A549 (cell line): Measurements from ENCODE around the gene NAV2. TPM values are rescaled to one million over a fixed set of nuclear protein-coding genes. Genes with fewer than 3 reads are reported as not detected.

Source experiments
- ATAC-seq, 2 experiments: fragments of 200-7000 bp in 1 of 2; fragments of >200 bp in 1 of 2; cut with Nextera tagmentation in 1 of 2; cut with Tn5 transposase in 1 of 2; 3 replicates each; pipeline versions ENCODE4 v1.8.0 to v1.9.1; 2018 to 2020; ENCODE audit warnings: mild to moderate bottlenecking in 1 of 2, moderate library complexity in 1 of 2
- CTCF ChIA-PET: fragments of 300-600 bp; sonication (Branson Sonifier 250); formaldehyde crosslinking; extraction: SDS; loops from one replicate; lab custom pipeline; 2021; ENCODE audit warnings: antibody characterized with exemption, inconsistent platforms; lab: Yijun Ruan, JAX
- POLR2A ChIA-PET: fragments of 350-600 bp; formaldehyde crosslinking; extraction: SDS; loops from one replicate; lab custom pipeline; 2021; ENCODE audit warnings: antibody characterized with exemption, inconsistent platforms; lab: Yijun Ruan, JAX
- DNase-seq, 2 experiments: peaks; one replicate each; pipeline versions ENCODE4 v3.0.0 to v3.0.0-alpha.2; 2011 to 2016; ENCODE audit warnings: low read depth in 1 of 2, low spot score in 1 of 2
- FAIRE-seq: peaks from 2 replicates; lab custom pipeline; 2011; peaks lifted over from hg19 to GRCh38; lab: Jason Lieb, UNC
- H3K27ac ChIP-seq, 2 experiments: fragments of >200 bp; sonication (Bioruptor Twin); formaldehyde crosslinking; 3 replicates each; pipeline ENCODE4 v1.5.1; 2016 to 2017
- H3K4me1 ChIP-seq: fragments of >200 bp; sonication (Bioruptor Twin); formaldehyde crosslinking; 3 replicates; pipeline ENCODE4 v1.6.1; 2016
- H3K4me2 ChIP-seq: fragments of >200 bp; sonication (Bioruptor Twin); formaldehyde crosslinking; 3 replicates; pipeline ENCODE4 v1.6.1; 2016
- H3K4me3 ChIP-seq: fragments of >200 bp; sonication (Bioruptor Twin); formaldehyde crosslinking; 3 replicates; pipeline ENCODE4 v1.5.1; 2016
- H3K9me3 ChIP-seq: fragments of >200 bp; sonication (Bioruptor Twin); formaldehyde crosslinking; 3 replicates; pipeline ENCODE4 v1.6.1; 2016
- BHLHE40 ChIP-seq: IDR thresholded peaks from 2 replicates; pipeline ENCODE4 v1.6.1; 2012; ENCODE audit warnings: low read depth, low read length, inconsistent platforms
- CBX2 ChIP-seq: fragments of 200-600 bp; sonication (generic); IDR thresholded peaks from 2 replicates; pipeline ENCODE4 v1.6.1; 2016; ENCODE audit warnings: low read depth, mild to moderate bottlenecking, borderline replicate concordance
- CEBPB ChIP-seq, 2 experiments: fragments of >200 bp in 1 of 2; sonication (Bioruptor Twin) in 1 of 2; formaldehyde crosslinking in 1 of 2; IDR thresholded peaks; 2 replicates each; pipeline ENCODE4 v1.6.1; 2012 to 2016
- CHD2 ChIP-seq: fragments of 150-350 bp; IDR thresholded peaks from 2 replicates; pipeline ENCODE4 v1.6.1; 2014; ENCODE audit warnings: low read length; ENCODE audit not compliant: partially characterized antibody
- CHD4 ChIP-seq: fragments of 200-600 bp; sonication (generic); IDR thresholded peaks from 2 replicates; pipeline ENCODE4 v1.6.1; 2016; ENCODE audit warnings: antibody characterized with exemption, mild to moderate bottlenecking, borderline replicate concordance
- EHF ChIP-seq: fragments of 250-450 bp; sonication (Bioruptor Pico); IDR thresholded peaks from 2 replicates; pipeline ENCODE4 v1.5.0; 2020; ENCODE audit warnings: mild to moderate bottlenecking
- ESRRA ChIP-seq: fragments of 150-350 bp; IDR thresholded peaks from 2 replicates; pipeline ENCODE4 v1.6.1; 2014; ENCODE audit warnings: mild to moderate bottlenecking, low read length, borderline replicate concordance
- HDAC2 ChIP-seq: fragments of 200-600 bp; sonication (generic); IDR thresholded peaks from 2 replicates; pipeline ENCODE4 v1.6.1; 2016
- JUN ChIP-seq, 2 experiments: fragments of >200 bp; sonication (Bioruptor Twin); formaldehyde crosslinking; IDR thresholded peaks; 2 replicates in 1 of 2; 3 replicates in 1 of 2; pipeline ENCODE4 v1.6.1; 2016 to 2017
- MYC ChIP-seq: IDR thresholded peaks from 2 replicates; pipeline ENCODE4 v1.6.1; 2012; ENCODE audit warnings: mild to moderate bottlenecking, inconsistent platforms, low read length, improper control_type of control experiment, borderline replicate concordance
- NFE2L2 ChIP-seq: fragments of 150-350 bp; conservative IDR thresholded peaks from 2 replicates; pipeline ENCODE4 v1.6.1; 2014; ENCODE audit warnings: low read length
- PHF8 ChIP-seq: fragments of 200-600 bp; sonication (generic); IDR thresholded peaks from 2 replicates; pipeline ENCODE4 v1.6.1; 2016; ENCODE audit warnings: low read depth, mild to moderate bottlenecking, antibody characterized with exemption, moderate library complexity, borderline replicate concordance
- POLR2A ChIP-seq: IDR thresholded peaks from 2 replicates; pipeline ENCODE4 v1.6.1; 2012; ENCODE audit warnings: mild to moderate bottlenecking, low read length
- SREBF2 ChIP-seq: fragments of 450-650 bp; IDR thresholded peaks from 2 replicates; pipeline ENCODE4 v1.6.1; 2014; ENCODE audit warnings: mild to moderate bottlenecking, moderate library complexity
- TP53 ChIP-seq: fragments of 250-450 bp; sonication (Bioruptor Pico); IDR thresholded peaks from 2 replicates; pipeline ENCODE4 v1.5.0; 2021; ENCODE audit warnings: mild to moderate bottlenecking, moderate library complexity
- ZC3H11A ChIP-seq: fragments of 450-650 bp; IDR thresholded peaks from 2 replicates; pipeline ENCODE4 v1.6.1; 2014; ENCODE audit warnings: antibody characterized with exemption, mild to moderate bottlenecking
- ZNF302 ChIP-seq: fragments of 250-450 bp; sonication (Bioruptor Pico); IDR thresholded peaks from 2 replicates; pipeline ENCODE4 v1.9.0; 2021; ENCODE audit warnings: inconsistent platforms, mild to moderate bottlenecking, moderate library complexity
- WGBS: methylation state at CpG from one replicate; pipeline ENCODE4 v1.1.6; 2017; ENCODE audit errors: missing lambda C conversion rate; 5-methylcytosine and 5-hydroxymethylcytosine counted together
- polyA plus RNA-seq, 4 experiments: library from polyadenylated mRNA; depleted of rRNA in 3 of 4; stranded (reverse); fragments of >200 nt; fragmentation: RNase III in 1 of 4; extraction: RNeasy Plus Mini Kit Qiagen cat#74134 plus additional on column Dnase treatment in 1 of 4; gene quantifications; 2 replicates in 3 of 4; 3 replicates in 1 of 4; pipeline ENCODE4 v1.2.3, GENCODE V29; 2011 to 2017
- TF ChIP-seq, protein P1 (sequence below): fragments of 200-600 bp; sonication (generic); IDR thresholded peaks from 2 replicates; pipeline ENCODE4 v1.6.1; 2016; ENCODE audit warnings: antibody characterized with exemption, mild to moderate bottlenecking, moderate library complexity
- TF ChIP-seq, protein P2 (sequence below): IDR thresholded peaks from 2 replicates; pipeline ENCODE4 v1.6.1; 2012
- TF ChIP-seq, protein P3 (sequence below): fragments of >200 bp; sonication (Bioruptor Twin); formaldehyde crosslinking; IDR thresholded peaks from 2 replicates; pipeline ENCODE4 v1.6.1; 2016
- TF ChIP-seq, protein P4 (sequence below): fragments of 250-450 bp; sonication (Bioruptor Pico); IDR thresholded peaks from 2 replicates; pipeline ENCODE4 v1.5.0; 2020; ENCODE audit warnings: low read depth, mild to moderate bottlenecking, moderate library complexity

The NAV2 gene
- polyA plus RNA-seq, 2 of the 4 experiments (the other 2 are of a cell fraction): 4.9 to 19.8 TPM

DNA sequence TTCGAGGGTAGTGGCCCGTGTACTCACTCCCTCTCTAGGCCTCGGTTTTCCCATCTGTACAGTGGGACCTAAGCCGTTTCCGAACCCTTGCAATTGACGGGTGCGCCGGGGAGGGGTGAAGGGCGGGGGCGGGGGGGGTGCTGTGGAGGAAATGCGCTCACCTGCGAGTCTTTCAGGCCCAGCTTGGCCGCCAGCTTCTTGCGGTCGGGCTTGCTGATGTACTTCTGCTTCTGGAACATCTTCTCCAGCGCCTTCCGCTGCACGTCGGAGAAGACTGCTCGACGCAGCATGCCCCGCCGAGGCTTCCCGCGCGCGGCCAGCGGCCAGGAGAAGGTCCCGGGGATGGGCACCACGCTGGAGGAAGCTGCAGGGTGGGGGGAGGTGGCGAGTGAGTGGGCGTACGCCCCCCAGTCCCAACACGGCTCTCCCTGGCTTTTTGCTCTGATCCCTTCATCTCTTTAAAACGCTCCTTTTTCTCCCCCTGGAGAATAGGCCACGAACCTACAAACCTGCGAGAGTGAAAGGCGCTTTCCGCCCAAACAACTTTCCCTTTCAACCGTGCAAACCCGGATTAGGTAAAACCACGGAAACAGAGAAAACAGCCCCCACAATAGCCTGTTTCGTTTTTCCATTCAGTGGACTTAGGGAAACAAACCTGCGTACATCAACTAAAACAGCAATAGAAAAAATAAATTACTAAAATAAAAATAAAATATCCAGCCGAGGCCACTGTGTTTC is 444.4 kb downstream of the NAV2 start:
- POLR2A ChIA-PET: no interaction called here
- FAIRE-seq (no peak), DNase-seq (no peak), ATAC-seq (no peak)
- WGBS: 26% methylated on average over 35 of the region's 45 CpGs
- CTCF ChIA-PET: interaction anchor here (1.4 kb wide), 1 partner anchor 24 kb away, joined by 3 read pairs; no protein-coding TSS in a partner anchor
- TF ChIP-seq CEBPB (IDR thresholded peaks at IDR 0.05) (no peak), PHF8 (no peak), MYC (no peak), ZNF302 (CRISPR knock-in tag) (no peak), TP53 (no peak), HDAC2 (no peak), CHD4 (no peak), NFE2L2 (no peak), POLR2A (no peak), ZC3H11A (no peak)
- TF ChIP-seq, protein P1, sequence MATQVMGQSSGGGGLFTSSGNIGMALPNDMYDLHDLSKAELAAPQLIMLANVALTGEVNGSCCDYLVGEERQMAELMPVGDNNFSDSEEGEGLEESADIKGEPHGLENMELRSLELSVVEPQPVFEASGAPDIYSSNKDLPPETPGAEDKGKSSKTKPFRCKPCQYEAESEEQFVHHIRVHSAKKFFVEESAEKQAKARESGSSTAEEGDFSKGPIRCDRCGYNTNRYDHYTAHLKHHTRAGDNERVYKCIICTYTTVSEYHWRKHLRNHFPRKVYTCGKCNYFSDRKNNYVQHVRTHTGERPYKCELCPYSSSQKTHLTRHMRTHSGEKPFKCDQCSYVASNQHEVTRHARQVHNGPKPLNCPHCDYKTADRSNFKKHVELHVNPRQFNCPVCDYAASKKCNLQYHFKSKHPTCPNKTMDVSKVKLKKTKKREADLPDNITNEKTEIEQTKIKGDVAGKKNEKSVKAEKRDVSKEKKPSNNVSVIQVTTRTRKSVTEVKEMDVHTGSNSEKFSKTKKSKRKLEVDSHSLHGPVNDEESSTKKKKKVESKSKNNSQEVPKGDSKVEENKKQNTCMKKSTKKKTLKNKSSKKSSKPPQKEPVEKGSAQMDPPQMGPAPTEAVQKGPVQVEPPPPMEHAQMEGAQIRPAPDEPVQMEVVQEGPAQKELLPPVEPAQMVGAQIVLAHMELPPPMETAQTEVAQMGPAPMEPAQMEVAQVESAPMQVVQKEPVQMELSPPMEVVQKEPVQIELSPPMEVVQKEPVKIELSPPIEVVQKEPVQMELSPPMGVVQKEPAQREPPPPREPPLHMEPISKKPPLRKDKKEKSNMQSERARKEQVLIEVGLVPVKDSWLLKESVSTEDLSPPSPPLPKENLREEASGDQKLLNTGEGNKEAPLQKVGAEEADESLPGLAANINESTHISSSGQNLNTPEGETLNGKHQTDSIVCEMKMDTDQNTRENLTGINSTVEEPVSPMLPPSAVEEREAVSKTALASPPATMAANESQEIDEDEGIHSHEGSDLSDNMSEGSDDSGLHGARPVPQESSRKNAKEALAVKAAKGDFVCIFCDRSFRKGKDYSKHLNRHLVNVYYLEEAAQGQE: no peak
- TF ChIP-seq, protein P2, sequence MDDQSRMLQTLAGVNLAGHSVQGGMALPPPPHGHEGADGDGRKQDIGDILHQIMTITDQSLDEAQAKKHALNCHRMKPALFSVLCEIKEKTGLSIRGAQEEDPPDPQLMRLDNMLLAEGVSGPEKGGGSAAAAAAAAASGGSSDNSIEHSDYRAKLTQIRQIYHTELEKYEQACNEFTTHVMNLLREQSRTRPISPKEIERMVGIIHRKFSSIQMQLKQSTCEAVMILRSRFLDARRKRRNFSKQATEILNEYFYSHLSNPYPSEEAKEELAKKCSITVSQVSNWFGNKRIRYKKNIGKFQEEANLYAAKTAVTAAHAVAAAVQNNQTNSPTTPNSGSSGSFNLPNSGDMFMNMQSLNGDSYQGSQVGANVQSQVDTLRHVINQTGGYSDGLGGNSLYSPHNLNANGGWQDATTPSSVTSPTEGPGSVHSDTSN: no peak
- peaks cover 5% of the 10 kb centered on the region; the same call in 2 of the 3 replicates for H3K4me1 ChIP-seq
- peak overlapping the region; percentile 36; the same call in 2 of the 3 replicates for H3K4me3 ChIP-seq
- no peak overlapping the region for H3K27ac ChIP-seq
- H3K9me3 ChIP-seq: no peaks in the 10 kb centered on the region
- H3K4me2 ChIP-seq: peak overlapping the region; percentile 56

DNA sequence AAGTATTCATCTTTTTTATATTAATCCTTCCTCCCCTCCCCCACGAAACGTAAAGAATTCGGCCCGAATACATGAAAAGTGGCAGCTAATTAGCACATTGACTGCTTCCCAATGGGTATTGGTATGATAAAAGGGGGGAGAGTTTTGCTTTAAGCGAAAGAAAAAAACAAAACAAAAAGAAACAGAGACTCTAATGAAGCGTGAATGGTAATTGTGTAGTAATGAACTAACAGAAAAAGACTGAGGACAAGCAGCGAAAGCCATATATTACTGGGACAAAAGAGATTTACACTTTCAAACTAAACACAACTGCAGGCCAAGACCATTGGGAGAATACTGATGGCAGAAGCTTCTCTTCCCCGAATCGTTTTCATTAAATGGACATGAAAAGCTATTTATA is 445.1 kb downstream of the NAV2 start:
- POLR2A ChIA-PET: no interaction called here
- no peak for ATAC-seq
- CTCF ChIA-PET: interaction anchor here (0.9 to 1.4 kb wide), 2 partner anchors 25 to 26 kb away, joined by 3 read pairs; no protein-coding TSS in a partner anchor
- WGBS: 42% methylated on average over 9 of the region's 9 CpGs
- no peak overlapping the region for H3K27ac ChIP-seq
- no peak for TF ChIP-seq JUN (IDR thresholded peaks at IDR 0.05)
- no peak for TF ChIP-seq BHLHE40
- TF ChIP-seq, protein P3, sequence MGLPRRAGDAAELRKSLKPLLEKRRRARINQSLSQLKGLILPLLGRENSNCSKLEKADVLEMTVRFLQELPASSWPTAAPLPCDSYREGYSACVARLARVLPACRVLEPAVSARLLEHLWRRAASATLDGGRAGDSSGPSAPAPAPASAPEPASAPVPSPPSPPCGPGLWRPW: no peak
- TF ChIP-seq HDAC2: no peak
- TF ChIP-seq, protein P4, sequence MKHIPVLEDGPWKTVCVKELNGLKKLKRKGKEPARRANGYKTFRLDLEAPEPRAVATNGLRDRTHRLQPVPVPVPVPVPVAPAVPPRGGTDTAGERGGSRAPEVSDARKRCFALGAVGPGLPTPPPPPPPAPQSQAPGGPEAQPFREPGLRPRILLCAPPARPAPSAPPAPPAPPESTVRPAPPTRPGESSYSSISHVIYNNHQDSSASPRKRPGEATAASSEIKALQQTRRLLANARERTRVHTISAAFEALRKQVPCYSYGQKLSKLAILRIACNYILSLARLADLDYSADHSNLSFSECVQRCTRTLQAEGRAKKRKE: no peak
- TF ChIP-seq SREBF2: no peak
- no peak for TF ChIP-seq MYC
- TF ChIP-seq CHD2: no peak
- TF ChIP-seq ESRRA: no peak
- no peak for TF ChIP-seq CHD4
- TF ChIP-seq ZC3H11A: no peak
- TF ChIP-seq EHF (CRISPR knock-in tag): no peak
- TF ChIP-seq CBX2: no peak
- no peak for FAIRE-seq
- no peak overlapping the region; the same call in 2 of the 3 replicates for H3K4me2 ChIP-seq
- no peaks in the 10 kb centered on the region for H3K9me3 ChIP-seq
- peaks cover 7% of the 10 kb centered on the region; the same call in 2 of the 3 replicates for H3K4me1 ChIP-seq
- H3K4me3 ChIP-seq: no peak overlapping the region
- DNase-seq: no peak
